Activated CD4-positive, alpha-beta T cell treated with anti-CD3 and anti-CD28 coated beads, Interleukin-2, amount 50 U/mL, for 24 hours (primary cell): ENCODE measurements around the gene EPHB3.

Source experiments
- DNase-seq, 2 donors: peaks; one replicate each; pipeline ENCODE4 v3.0.0-alpha.2; 2020; ENCODE audit warnings: low read depth in 1 of 2, low spot score in 1 of 2

Gene EPHB3

DNA sequence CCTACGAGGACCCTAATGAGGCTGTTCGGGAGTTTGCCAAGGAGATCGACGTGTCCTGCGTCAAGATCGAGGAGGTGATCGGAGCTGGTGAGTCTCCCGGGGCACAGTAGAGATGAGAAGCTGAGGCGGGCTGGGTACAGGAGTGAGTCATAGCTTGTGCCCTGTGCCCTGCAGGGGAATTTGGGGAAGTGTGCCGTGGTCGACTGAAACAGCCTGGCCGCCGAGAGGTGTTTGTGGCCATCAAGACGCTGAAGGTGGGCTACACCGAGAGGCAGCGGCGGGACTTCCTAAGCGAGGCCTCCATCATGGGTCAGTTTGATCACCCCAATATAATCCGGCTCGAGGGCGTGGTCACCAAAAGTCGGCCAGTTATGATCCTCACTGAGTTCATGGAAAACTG, 17.9 kb downstream of the EPHB3 start:
- no peak for DNase-seq

DNA sequence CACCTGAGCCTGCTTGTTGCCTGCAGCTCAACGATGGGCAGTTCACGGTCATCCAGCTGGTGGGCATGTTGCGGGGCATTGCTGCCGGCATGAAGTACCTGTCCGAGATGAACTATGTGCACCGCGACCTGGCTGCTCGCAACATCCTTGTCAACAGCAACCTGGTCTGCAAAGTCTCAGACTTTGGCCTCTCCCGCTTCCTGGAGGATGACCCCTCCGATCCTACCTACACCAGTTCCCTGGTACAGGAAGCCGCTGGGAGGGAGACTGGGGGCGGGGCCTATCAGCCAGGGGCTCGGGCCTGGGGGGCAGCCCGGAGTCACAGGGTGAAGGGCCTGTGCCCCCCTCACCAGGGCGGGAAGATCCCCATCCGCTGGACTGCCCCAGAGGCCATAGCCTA, 18.8 kb downstream of the EPHB3 start:
- no peak for DNase-seq

DNA sequence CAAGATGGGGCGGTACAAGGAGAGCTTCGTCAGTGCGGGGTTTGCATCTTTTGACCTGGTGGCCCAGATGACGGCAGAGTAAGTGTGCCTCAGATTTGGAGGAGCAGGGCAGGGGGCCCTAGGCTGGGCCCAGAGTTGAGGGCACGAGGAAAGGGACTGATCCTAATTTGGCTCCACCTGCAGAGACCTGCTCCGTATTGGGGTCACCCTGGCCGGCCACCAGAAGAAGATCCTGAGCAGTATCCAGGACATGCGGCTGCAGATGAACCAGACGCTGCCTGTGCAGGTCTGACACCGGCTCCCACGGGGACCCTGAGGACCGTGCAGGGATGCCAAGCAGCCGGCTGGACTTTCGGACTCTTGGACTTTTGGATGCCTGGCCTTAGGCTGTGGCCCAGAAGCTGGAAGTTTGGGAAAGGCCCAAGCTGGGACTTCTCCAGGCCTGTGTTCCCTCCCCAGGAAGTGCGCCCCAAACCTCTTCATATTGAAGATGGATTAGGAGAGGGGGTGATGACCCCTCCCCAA, 19.8 kb downstream of the EPHB3 start:
- DNase-seq: no peak

DNA sequence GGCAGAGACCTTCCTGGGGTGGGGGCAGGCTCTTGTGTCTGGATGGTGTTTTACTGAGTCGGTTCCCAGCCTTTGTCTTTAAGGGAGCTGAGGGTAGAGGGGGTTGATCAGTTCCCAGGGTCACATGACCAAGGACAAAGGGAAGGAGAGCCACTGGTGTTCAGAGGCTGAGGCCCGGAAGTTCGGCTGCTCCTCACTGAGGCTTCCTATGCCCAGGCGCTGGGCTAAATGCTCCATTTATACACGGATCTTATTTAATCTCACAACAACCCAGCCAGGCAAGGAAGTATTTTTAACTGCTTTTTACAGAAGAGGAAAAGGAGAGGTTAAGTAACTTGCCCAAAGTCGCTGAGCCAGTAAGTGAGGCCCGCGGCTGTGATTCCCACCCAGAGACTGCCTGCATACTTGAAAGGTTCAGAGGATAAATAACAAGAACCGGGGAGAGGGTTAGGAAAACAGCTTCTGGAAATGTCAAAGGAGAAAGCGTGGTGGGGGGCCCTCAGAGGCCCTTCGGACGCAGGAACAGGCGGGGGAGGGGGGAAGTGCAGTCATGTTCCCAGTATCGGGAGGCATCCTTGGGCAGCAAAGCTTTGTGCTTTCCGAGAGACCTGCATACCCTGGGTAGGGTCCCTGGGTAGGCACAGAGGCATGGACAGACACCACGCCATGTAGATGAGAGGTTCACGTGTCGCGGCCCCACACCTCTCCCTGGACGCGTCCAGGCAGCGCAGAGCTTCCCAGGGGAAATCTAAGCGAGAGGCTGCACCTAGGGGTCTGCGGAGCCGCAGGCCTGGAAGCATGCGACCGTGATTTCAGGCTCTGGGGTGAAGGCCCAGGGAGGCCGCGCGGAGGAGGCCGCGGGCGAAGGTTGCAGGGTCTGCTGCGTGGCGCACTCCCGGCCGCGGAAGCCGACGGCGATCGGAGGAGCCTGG, 21.3 kb downstream of the EPHB3 start:
- no peak for DNase-seq

DNA sequence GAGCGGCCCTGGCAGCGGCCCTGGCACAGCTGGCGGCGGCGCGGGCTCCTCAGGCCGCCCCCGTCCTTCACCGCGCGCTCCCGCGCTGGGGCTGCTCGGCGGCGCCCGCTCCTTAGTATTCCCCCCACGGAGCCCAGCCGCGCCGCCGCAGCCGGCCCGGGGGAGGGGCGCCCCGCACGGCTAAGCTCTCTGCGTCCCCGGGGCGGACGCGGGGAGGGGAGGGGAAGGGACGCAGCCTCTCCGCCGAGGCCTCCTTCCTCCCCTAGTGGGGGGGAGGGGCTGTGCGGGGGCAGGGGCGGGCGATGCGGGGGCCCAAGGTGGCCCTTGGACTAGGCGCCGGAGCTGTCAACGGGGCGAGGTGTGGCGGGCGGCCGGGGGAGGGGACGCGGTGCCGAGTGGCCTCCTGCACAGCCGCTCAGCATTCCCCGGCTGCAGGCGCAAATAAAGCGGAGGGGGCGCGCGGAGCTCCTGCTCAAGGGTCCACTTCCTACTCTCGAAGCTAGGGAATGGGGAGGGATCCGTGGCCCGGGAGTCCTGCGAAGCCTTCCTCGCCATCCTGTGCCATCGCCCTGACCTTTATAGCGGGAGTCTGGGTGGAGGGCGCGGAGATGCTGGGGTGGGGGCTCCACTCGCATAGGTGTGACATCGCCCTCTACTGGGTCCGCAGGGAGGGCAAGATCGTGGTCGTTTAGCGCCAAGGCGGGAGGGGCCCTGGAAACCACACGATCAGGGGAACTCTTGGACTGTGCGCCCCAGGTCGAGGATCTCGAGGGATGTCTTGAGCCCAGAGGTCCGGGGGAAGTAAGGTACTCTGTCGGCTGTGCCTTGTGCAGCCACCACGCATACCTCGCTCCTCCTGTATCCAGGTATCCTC, 22.2 kb downstream of the EPHB3 start:
- DNase-seq: no peak

DNA sequence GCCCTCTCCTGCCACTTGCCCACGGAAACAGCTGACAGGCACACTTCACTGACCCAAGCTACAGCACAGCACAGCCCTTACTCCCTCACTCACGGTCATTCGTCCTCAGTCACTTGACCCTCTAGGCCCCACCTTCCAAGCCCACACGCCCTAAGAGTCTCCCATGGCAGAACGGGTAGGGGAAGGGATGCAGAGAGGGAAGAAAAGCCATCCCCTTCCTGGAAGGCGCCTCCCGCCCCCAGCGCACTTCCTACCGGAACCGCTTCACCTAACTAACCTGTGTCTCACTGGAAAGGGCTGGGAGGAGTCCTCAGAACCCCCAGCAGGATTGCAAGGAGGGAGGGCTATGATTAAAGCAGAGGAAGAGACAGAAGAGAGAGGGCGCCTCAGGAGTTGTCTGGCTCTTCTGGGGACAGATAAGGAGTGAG, 22.9 kb downstream of the EPHB3 start:
- no peak for DNase-seq

DNA sequence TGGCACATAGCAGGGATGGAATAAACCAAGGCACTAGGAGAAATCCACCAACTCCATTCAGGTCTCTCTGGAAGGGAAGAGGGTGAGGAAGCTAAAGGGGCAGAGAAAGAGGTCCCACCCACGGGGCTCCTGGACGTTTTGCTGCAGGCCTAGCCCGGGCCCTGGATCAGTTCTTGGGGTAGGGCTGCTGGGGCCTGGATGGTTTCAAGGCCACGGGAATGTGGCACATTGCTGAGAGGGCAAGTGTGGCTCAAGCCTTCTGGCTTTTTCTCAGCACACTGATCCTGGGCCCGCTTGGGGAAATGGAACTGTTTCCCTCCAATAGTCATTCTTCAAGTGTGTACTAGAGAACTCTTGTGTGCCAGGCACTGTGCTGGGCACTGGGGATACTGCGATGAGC, 24.0 kb downstream of the EPHB3 start:
- DNase-seq: no peak

DNA sequence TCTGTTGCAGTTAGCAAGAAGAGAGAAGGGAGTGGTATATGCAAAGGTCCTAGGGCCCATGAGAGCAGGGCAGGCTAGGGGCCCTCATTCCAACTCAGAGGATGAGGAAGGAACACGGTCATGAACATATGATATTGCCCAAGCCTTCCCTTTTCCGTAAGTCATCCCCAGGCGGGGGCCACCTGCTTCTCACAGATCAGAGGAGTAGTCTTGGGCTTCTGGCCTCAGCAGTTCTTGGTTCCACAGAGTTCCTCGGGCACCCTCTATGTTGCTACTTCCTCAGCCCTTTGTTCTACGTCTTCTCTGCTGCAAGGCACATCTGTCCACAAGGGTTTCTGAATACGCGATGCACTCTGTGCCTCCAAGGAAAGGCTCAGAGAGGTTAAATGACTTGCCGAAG, 25.3 kb downstream of the EPHB3 start:
- DNase-seq: no peak

DNA sequence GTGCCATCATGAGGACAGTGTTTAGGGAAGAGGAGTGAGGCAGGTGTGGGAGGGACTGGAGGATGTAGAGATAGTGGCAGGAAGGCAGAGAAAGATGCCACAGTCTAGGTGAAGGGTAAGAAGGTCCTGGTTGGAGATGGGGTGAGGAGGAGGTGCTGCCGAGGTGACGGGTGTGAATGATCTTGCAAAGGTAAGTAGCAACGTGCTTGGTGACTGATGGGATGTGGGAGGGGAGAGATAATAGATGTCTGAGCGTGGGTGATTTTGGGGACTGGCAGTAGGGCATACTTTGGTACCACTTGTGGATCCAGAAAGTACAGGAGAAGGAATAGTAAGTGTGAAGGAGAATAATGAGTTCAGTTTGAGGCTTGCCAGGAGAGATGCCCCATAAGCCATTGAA, 27.2 kb downstream of the EPHB3 start:
- no peak for DNase-seq

DNA sequence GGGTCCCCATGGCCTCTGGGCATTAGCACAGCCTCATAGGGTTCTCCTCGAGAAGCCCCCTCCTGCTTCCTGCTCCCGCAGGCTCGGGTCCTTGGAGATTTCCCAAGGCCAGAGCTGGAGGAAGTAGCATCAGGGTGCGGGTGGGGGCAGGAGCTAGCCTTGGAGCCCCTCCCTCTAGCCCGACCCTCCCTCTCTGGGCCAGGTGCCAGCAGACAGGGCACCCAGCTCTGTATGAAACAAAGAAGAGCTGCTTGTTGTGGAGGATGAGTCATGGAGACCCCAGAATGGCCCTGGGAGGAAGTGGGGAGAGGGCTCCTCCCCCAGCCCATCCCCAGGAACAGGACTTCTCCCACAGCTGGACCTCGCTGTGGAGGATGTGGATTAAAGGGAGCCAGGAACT, 29.2 kb downstream of the EPHB3 start:
- no peak for DNase-seq

DNA sequence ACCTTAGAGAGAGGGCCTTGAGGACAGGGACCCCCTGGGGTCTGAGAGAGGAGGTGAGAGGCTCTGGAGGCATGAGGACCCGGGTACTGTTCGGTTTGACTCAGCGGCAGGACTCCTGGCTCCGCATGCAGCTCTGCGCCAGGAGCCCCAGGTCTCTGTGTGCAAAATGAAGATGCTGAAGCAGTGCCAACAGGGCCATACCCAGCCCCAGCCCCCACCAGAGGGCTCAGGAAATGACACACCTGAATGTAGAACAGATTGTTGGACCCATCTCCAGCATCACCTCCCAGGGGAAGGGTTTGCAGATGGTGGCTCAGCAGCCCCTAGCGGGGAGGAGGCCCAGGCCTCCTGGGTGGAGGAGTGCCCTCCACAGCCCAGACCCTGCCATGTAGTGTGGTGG, 30.2 kb downstream of the EPHB3 start:
- no peak for DNase-seq

DNA sequence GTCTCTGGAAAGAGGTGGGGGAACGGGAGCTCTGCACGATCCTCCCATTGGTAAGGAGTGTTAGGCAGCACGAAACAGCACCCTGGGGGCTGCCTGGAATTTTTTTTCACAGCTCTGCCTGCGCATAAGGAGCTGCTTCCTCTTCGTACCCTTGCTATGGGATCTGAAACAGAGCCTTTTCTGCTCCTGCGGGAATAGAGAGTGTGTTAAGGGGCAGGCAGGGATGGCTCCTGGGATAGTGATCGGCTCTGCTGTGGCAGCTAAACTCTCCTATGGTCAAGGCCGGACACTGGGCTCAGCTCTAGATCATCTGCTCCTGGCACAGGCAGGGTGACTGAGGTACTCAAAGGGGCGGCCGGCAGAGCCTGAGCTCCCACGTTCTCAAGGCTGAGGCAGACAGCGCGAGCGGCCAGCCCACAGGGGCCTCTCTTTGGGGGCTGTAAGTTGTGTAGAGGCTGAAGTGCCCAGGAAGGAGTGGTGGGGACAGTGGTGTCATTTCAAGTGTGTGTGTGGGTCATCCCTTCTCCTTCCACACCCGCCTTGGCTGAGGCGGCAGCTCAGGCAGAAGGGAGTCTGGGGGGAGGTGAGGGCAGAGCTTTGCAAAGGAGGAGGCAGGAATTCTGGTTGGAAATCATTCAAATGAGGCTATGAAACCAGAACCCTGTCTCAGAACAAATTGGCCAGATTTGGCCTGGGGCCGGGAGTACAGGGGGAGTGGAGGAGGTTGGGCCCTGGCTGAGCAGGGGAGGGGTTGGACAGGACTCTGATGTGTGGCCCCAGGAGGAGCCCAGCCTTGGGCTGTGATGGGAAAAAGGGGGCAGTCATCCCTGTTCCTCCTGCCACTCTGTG, 31.0 kb downstream of the EPHB3 start:
- no peak for DNase-seq

DNA sequence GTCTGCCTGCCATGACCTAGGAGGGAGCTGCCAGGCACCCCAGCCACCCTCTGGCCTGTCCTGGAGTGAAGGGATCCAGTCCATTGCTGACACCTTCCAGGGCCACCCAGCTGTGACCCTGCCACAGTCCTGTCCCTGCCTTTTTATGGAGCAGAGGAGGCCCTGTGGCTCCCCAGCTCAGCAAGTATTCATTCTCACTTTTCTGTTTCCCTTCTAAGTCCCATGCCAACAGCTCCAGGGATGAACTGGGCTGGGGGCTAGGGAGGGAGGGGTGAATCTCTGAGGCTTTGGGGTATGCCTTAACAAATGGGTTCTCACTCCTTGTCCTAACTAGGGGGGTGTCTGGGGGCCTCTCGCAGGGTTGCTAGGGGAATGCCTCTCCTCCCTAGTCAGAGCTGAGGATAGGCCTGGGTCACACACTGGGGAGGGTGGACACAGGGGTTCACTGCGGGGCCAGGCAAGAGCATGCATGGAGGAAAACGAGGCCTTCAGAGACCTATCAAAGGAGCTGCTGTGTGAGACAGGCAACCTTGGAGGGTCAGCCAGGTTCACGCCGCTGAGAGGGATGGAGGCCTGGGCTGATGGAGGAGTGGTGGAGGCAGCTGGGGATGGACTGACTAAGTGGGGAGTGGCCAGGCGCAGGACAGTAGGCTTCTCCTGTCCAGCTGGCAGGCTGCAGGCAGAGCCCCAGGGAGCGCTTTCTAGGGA, 31.8 kb downstream of the EPHB3 start:
- DNase-seq: no peak

DNA sequence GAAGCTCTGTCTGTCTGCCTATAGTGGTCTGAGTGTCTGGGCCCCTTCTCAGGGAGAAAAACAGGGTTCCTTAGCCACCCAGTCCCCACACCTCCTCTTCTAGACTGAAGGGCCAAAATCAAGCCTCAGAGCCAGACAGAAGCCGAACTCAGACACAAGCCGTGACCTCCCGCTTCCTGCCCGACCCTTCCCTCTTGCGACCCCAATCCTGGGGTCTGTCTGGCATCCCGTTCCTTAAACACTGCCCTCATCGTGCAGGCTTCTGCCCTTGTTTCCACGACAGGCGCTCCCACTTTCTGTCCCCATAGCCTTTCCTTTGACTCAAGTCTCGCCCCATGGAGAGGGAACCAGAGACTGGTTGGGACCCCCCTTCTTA, 32.3 kb downstream of the EPHB3 start:
- DNase-seq: no peak

DNA sequence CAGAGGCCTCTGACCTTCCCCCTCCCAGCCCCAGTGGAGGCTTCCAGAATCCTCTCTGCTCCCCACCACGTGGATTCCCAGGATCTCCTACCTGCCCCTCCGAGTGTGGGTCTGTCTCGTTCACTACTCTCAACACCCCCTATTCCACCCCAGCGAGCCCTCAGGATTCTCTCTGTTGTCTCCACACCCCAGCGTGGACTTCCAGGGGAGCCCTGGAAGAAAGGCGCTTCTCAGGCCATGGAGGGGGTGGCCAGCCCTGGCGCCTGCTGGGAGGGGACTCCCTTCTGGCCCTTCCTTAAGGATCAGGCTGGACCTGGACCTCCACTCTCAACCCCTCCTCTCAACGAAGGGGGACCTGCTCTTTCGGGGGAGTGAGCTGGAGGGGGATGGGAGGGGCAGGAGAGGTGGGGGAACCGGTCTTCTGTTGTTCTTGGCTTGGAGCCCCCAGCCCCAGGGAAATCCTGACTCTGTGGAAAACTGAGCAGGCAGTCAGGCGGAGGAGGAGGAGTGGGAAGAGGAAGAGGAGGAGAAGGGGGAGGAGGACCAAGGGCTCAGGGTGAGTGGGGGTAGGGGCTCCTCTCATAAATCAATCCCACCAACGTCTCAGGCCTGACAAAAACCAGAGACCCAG, 32.9 kb downstream of the EPHB3 start:
- no peak for DNase-seq

DNA sequence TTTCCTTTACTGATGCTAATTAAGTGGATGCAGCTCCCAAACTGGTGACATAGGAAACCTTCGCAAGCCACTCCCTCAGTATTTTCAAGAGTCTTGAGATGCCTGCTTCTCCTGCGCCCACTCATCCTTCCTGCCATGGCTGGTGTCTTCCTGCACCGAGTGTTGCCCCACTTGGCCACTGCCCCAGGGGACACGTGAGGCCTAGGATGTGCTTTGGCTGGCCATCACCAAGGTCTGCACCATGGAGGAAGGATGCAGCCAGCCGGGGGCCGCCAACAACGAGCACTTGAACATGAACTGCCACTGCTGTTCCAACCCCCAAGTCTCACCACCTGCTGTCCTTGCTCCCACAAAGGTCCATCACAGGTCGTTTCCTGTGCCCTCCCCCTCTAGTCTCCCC, 34.1 kb downstream of the EPHB3 start:
- no peak for DNase-seq

DNA sequence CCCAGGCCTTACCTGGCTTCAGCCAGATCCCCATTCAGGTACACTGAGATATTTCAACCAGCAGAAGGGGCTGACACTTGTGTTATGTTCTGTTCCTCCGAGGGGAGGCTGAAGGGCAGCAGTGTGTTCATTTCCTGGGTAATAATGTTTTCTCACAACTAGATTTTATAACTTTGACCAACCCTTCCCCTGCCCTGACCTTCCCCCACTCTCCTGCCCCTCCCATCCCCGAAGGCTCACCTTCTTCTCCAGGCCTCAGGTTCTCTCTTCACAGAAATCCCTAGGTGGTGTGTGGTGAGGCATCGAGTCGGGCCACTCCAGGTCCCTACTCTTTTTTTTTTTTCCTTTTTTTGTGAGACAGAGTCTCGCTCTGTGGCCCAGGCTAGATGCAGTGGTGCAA, 34.6 kb downstream of the EPHB3 start:
- no peak for DNase-seq

DNA sequence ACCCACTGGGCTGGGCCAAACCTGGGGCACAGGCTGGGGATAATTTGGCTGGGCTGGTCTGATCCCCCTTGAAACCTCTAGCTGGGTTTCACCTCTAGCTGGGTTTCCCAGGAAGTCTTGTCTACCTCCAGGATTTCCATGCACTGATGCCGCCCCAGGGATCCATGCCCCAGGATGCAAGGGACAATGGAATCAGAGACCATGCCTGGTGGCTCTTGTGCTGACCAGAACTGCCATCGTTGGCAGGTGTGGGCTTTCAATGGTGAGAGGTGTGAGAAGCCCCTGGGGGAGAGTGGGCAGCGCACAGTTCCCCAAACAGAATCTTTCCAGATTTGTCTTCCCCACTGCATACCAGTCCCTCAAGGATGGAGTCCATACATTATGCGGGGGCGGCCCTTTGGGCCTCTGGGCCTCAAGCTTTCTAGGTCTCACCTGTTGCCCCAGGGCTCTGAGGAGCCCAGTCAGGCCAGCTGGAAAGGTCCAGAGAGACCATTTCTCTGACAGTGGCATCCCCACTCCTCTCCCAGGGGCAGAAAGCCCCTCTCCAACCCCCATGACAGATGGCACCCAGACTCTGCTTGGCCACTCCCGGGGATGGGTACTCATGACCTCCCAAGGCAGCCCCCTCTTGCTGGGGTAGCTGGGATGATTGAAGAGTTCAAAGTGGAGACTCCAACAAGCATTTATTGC, 35.4 kb downstream of the EPHB3 start:
- no peak for DNase-seq

DNA sequence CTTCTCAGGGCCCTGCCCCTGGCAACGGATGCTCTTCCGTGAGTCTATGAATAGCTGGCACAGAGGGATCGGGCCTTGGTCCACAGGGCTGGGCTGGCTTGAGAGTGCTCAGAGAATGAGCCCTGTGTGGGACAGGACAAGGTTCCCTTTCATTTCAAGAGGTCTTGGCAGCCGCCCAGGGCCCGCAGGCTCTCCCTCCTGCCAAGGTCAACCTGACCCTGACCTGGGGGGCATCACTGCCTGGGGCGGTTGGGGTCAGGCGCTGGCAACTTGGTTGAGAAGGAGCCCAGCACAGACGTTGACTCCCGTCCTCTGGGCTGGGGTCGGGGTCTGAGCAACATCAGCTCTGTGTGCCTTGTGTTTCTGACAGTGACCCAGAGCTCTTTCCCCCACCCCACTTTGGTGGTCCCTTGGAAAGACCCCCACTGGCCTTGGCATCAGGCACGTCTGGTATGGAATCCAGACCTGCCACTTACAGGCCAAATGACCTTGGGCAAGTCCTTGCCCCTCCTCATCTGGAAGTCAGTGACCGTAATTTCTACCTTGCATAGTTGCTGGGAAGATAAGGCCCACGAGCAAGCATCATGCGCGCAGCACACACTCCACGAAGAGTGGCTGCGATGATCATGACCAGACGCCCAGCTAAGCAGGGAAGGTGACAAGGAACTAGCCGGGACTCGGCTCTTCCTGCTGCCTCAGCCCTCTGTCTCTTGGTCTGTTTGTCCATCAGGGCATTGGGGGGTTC, 36.4 kb downstream of the EPHB3 start:
- no peak for DNase-seq
